ENCODE data around the gene TSHZ2.

TSHZ2 gene

GRCh38 chr20:52936351-52937340 lies 35.5 kb upstream of the TSHZ2 start:
- Histone ChIP-seq H3K4me1 (peaks cover 6 to 15% (median 12%) of the 10 kb centered on the region in 10 experiments; a peak in 16 of 20 replicates), H3K27me3 (no peaks in the 10 kb centered on the region), H3K4me2 (peak overlapping the region in 8 of 11 experiments; percentile 14 to 52 (median 26); a peak in 10 of 22 replicates), H3K4me3 (no peak overlapping the region), H3K27ac (peak overlapping the region in 2 of 11 experiments; percentile 3 to 14; a peak in 1 of 22 replicates), H3K9ac (no peak overlapping the region; a peak in 1 of 22 replicates), H3K9me3 (replicated peaks in 1 of 11) (peaks cover 0 to 16% (median 4%) of the 10 kb centered on the region in 11 experiments; a peak in 11 of 22 replicates), H4K20me1 (no peaks in the 10 kb centered on the region), H3K36me3 (no peaks in the 10 kb centered on the region)
- no peak for TF ChIP-seq Cebpa-rat (IDR thresholded peaks at IDR 0.05)

GRCh38 chr20:52937591-52938100 lies 34.5 kb upstream of the TSHZ2 start:
- Histone ChIP-seq H3K27ac (no peak overlapping the region), H3K4me2 (no peak overlapping the region), H3K4me1 (peaks cover 10 to 22% (median 14%) of the 10 kb centered on the region in 10 experiments; a peak in 16 of 20 replicates), H4K20me1 (no peaks in the 10 kb centered on the region), H3K36me3 (no peaks in the 10 kb centered on the region), H3K27me3 (no peaks in the 10 kb centered on the region), H3K9me3 (replicated peaks in 1 of 11) (peaks cover 0 to 16% (median 4%) of the 10 kb centered on the region in 11 experiments; a peak in 11 of 22 replicates), H3K4me3 (no peak overlapping the region), H3K9ac (no peak overlapping the region)
- no peak for TF ChIP-seq Cebpa-rat (IDR thresholded peaks at IDR 0.05)

GRCh38 chr20:52939141-52939540 lies 33.0 kb upstream of the TSHZ2 start:
- TF ChIP-seq Cebpa-rat (IDR thresholded peaks at IDR 0.05): no peak
- no peak overlapping the region for H3K27ac ChIP-seq
- no peaks in the 10 kb centered on the region for H3K36me3 ChIP-seq
- peaks cover 0 to 16% (median 4%) of the 10 kb centered on the region in 11 experiments; a peak in 11 of 22 replicates for H3K9me3 ChIP-seq (replicated peaks in 1 of 11)
- H3K4me1 ChIP-seq: peaks cover 11 to 33% (median 15%) of the 10 kb centered on the region in 10 experiments; a peak in 16 of 20 replicates
- H3K9ac ChIP-seq: no peak overlapping the region
- H4K20me1 ChIP-seq: no peaks in the 10 kb centered on the region
- H3K4me2 ChIP-seq: no peak overlapping the region
- H3K4me3 ChIP-seq: no peak overlapping the region
- no peaks in the 10 kb centered on the region for H3K27me3 ChIP-seq

GRCh38 chr20:52941808-52942207 lies 30.4 kb upstream of the TSHZ2 start:
- Histone ChIP-seq H3K9ac (no peak overlapping the region), H3K27ac (no peak overlapping the region), H3K36me3 (no peaks in the 10 kb centered on the region), H3K4me2 (peak overlapping the region in 3 of 11 experiments; percentile 18 to 54 (median 38); a peak in 6 of 22 replicates), H3K4me1 (peaks cover 3 to 31% (median 3%) of the 10 kb centered on the region in 10 experiments; a peak in 15 of 20 replicates), H3K4me3 (no peak overlapping the region), H3K27me3 (no peaks in the 10 kb centered on the region), H3K9me3 (replicated peaks in 1 of 11) (peaks cover 0 to 16% (median 4%) of the 10 kb centered on the region in 11 experiments; a peak in 11 of 22 replicates), H4K20me1 (no peaks in the 10 kb centered on the region)
- TF ChIP-seq Cebpa-rat (IDR thresholded peaks at IDR 0.05): no peak

GRCh38 chr20:52943185-52943841 lies 28.8 kb upstream of the TSHZ2 start:
- TF ChIP-seq Cebpa-rat (IDR thresholded peaks at IDR 0.05): peak in 1 of 11 experiments; percentile 24; a peak in 1 of 22 replicates
- Histone ChIP-seq H3K27ac (peak overlapping the region in 1 of 11 experiments; percentile 16; a peak in 1 of 22 replicates), H4K20me1 (no peaks in the 10 kb centered on the region), H3K4me3 (no peak overlapping the region), H3K4me2 (peak overlapping the region in 4 of 11 experiments; percentile 12 to 48 (median 29); a peak in 5 of 22 replicates), H3K9me3 (replicated peaks in 1 of 11) (peaks cover 0 to 9% (median 0%) of the 10 kb centered on the region in 11 experiments; a peak in 6 of 22 replicates), H3K27me3 (no peaks in the 10 kb centered on the region), H3K4me1 (peaks cover 0 to 31% (median 0%) of the 10 kb centered on the region in 10 experiments; a peak in 6 of 20 replicates), H3K36me3 (no peaks in the 10 kb centered on the region), H3K9ac (no peak overlapping the region)

- peaks cover 0 to 4% (median 0%) of the 10 kb centered on the region in 11 experiments; a peak in 5 of 22 replicates for H3K9me3 ChIP-seq (replicated peaks in 1 of 11)
- no peak overlapping the region for H3K4me2 ChIP-seq
- no peaks in the 10 kb centered on the region for H3K36me3 ChIP-seq
- TF ChIP-seq Cebpa-rat (IDR thresholded peaks at IDR 0.05): no peak
- H3K9ac ChIP-seq: no peak overlapping the region
- no peak overlapping the region for H3K27ac ChIP-seq
- H4K20me1 ChIP-seq: no peaks in the 10 kb centered on the region
- peaks cover 0 to 31% (median 0%) of the 10 kb centered on the region in 10 experiments; a peak in 6 of 20 replicates for H3K4me1 ChIP-seq
- no peaks in the 10 kb centered on the region for H3K27me3 ChIP-seq
- H3K4me3 ChIP-seq: no peak overlapping the region
Observed at GRCh38 chr20:52945268-52945667, 26.9 kb upstream of the TSHZ2 start.

GRCh38 chr20:52945862-52946522 lies 26.2 kb upstream of the TSHZ2 start:
- Histone ChIP-seq H3K4me2 (no peak overlapping the region), H3K27ac (no peak overlapping the region), H3K9ac (no peak overlapping the region), H3K36me3 (no peaks in the 10 kb centered on the region), H3K9me3 (replicated peaks in 1 of 11) (no peaks in the 10 kb centered on the region; a peak in 1 of 22 replicates), H3K4me3 (no peak overlapping the region), H3K4me1 (peaks cover 0 to 30% (median 0%) of the 10 kb centered on the region in 10 experiments; a peak in 6 of 20 replicates), H3K27me3 (no peaks in the 10 kb centered on the region), H4K20me1 (no peaks in the 10 kb centered on the region)
- no peak for TF ChIP-seq Cebpa-rat (IDR thresholded peaks at IDR 0.05)

- Histone ChIP-seq H3K9me3 (replicated peaks in 1 of 11) (no peaks in the 10 kb centered on the region), H3K4me1 (peaks cover 0 to 6% (median 0%) of the 10 kb centered on the region in 10 experiments; a peak in 5 of 20 replicates), H3K4me2 (no peak overlapping the region), H3K9ac (no peak overlapping the region), H3K27ac (no peak overlapping the region), H3K36me3 (no peaks in the 10 kb centered on the region), H3K27me3 (no peaks in the 10 kb centered on the region), H3K4me3 (no peak overlapping the region), H4K20me1 (no peaks in the 10 kb centered on the region)
- no peak for TF ChIP-seq Cebpa-rat (IDR thresholded peaks at IDR 0.05)
Observed at GRCh38 chr20:52948491-52948890, 23.7 kb upstream of the TSHZ2 start.

All from BLaER1 treated with 17β-estradiol and CSF1 and Interleukin-3, amounts not matched to agents 10 nM and 100 nM (cell line).